Hematopoietic multipotent progenitor cell (in vitro differentiated cells): ENCODE measurements around the gene SLC37A4. TPM values are rescaled to one million over a fixed set of nuclear protein-coding genes. Genes with fewer than 3 reads are reported as not detected.

Source experiments
- DNase-seq, 3 donors: peaks; one replicate each; pipeline ENCODE4 v3.0.0-alpha.2; 2011 to 2015; ENCODE audit warnings: low read depth in 2 of 3, low spot score in 2 of 3
- small RNA-seq: library from RNA; depleted of rRNA; stranded (forward); fragments of <200 nt; gene quantifications from one replicate; pipeline ENCODE3, GENCODE V24; 2012
- total RNA-seq: library from RNA; depleted of rRNA; stranded (reverse); fragments of >200 nt; gene quantifications from one replicate; pipeline ENCODE4 v1.2.3, GENCODE V29; 2012

SLC37A4 gene
- total RNA-seq, 1 donor, result 23.7 TPM

DNA sequence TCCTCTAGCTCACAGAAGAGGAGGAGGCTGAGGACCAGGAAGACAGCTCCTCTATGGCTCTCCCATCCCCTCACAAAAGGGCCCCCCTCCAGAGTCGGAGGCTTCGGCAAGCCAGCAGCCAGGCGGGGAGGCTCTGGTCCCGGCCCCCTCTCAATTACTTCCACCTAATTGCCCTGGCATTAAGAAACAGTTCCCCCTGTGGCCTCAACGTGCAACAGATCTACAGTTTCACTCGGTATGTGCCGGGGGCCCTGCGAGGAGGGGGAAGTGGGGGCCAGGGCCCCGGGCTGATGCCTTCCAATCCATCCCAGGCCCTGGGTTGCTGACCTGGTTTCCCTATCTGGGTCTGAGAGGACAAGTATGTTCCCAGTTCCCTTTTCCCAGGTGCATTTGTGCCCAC is 51.2 kb downstream of the SLC37A4 start:
- peak in 2 of 3 donors; percentile 36 to 60 for DNase-seq

DNA sequence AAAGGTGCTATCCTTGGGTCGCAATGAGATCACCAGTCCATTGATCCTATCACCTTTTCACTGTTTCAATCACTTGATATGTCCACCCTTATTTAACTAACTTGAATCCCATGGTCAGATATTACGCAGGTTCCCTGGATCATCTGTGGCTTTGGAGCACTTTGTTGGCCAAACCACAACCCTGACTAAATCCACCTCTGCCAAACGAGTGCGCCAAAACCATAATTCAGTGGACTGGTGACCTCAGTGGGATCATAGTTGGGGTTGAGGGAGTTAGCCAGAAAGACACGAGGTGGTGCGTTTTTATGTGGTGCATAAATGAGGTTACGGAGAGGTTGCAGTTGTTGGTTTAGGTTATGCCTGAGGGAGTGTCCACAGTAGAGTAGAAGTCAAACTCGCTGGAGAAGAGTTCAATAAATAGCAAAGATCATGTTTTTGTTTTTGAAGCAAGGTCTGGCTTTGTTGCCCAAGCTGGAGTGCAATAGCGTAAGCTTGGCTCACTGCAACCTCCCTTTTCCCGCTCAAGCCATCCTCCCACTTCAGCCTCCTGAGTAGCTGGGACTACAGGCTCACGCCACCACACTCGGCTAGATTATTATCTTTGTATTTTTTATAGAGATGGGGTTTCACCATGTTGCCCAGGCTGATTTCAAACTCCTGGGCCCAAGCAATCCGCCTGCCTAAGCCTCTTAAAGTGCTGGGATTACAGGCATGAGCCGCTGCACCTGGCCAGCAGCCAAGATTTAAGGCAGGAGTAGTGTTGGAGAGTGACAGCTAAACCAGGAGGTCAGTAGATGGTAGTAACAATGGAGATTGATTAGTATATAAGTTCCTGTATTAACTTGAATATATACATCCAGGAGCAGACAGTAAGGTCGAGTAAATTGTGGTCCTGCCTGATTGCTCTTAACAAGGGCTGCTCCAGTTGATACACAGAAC is 54.6 kb downstream of the SLC37A4 start:
- no peak for DNase-seq

Small RNA genes lying within 50 kb of the gene (small RNA-seq; reads per million reads assigned to genes)
- not detected for gene AP003392.2
- gene RF00017, result not detected
- gene RF00019, result not detected

Other genes with a start within 250 kb of the SLC37A4 start
- 69.7 TPM for gene DDX6, start 239.7 kb downstream of the SLC37A4 start, total RNA-seq
- 0.54 TPM for gene CXCR5, start 147.0 kb downstream of the SLC37A4 start, total RNA-seq
- 17.5 TPM for gene BCL9L, start 105.0 kb downstream of the SLC37A4 start, total RNA-seq
- gene UPK2, start 74.6 kb downstream of the SLC37A4 start, total RNA-seq, result not detected
- not detected for gene FOXR1, start 59.1 kb downstream of the SLC37A4 start, total RNA-seq
- 34.2 TPM for gene CENATAC, start 32.7 kb downstream of the SLC37A4 start, total RNA-seq
- gene RPS25, start 12.5 kb downstream of the SLC37A4 start, total RNA-seq, result 1,067 TPM
- gene TRAPPC4, start 12.1 kb downstream of the SLC37A4 start, total RNA-seq, result 70.6 TPM
- 68.4 TPM for gene HYOU1, start 26.3 kb upstream of the SLC37A4 start, total RNA-seq
- gene VPS11, start 36.9 kb upstream of the SLC37A4 start, total RNA-seq, result 55.2 TPM
- gene HMBS, start 54.0 kb upstream of the SLC37A4 start, total RNA-seq, result 9.2 TPM
- 27.2 TPM for gene DPAGT1, start 71.0 kb upstream of the SLC37A4 start, total RNA-seq
- gene C2CD2L, start 76.5 kb upstream of the SLC37A4 start, total RNA-seq, result 7.8 TPM
- gene HINFP, start 90.7 kb upstream of the SLC37A4 start, total RNA-seq, result 27.5 TPM
- gene ABCG4, start 118.2 kb upstream of the SLC37A4 start, total RNA-seq, result under 0.01 TPM
- gene NLRX1, start 137.8 kb upstream of the SLC37A4 start, total RNA-seq, result 44.4 TPM
- 0.81 TPM for gene NHERF4, start 154.6 kb upstream of the SLC37A4 start, total RNA-seq
- 7.8 TPM for gene CBL, start 175.5 kb upstream of the SLC37A4 start, total RNA-seq